Adipose tissue (tissue), 3 donors: ENCODE measurements around the gene C20orf204. TPM values are rescaled to one million over a fixed set of nuclear protein-coding genes. Genes with fewer than 3 reads are reported as not detected.

Experiments used
- H3K27ac ChIP-seq: one replicate; pipeline ENCODE4 v1.5.1; 2013; ENCODE audit warnings: low read depth, low read length
- WGBS, 3 donors: extraction: QIAGEN DNeasy Blood & Tissue Kit; methylation state at CpG; one replicate each; pipeline ENCODE4 v1.1.7; 2013; 5-methylcytosine and 5-hydroxymethylcytosine counted together
- polyA plus RNA-seq, 3 donors: library from polyadenylated mRNA; stranded (reverse); fragments of 200-250 nt; gene quantifications; one replicate each; pipeline ENCODE4 v1.2.3, GENCODE V29; 2013
- donor health status: healthy with polysubstance abuse.
- donor health status: Bipolar disorder and iron deficiency.
- donor health status: healthy.

Gene C20orf204
- polyA plus RNA-seq, 3 donors, result 0.56 to 0.58 (median 0.56) TPM

GRCh38 chr20:64051561-64052325, 15.8 kb downstream of the C20orf204 start:
- 62 to 68% (median 67%) methylated on average over 14 to 15 of the region's 15 CpGs for WGBS, 3 donors
- no peak overlapping the region for H3K27ac ChIP-seq

- H3K27ac ChIP-seq, result no peak overlapping the region
Observed at GRCh38 chr20:64052326-64052722, 16.3 kb downstream of the C20orf204 start.

GRCh38 chr20:64052987-64053840, 17.2 kb downstream of the C20orf204 start:
- no peak overlapping the region for H3K27ac ChIP-seq
- 69 to 80% (median 74%) methylated on average over 33 of the region's 33 CpGs for WGBS, 3 donors

More at GRCh38 chr20:64052326-64052722, 16.3 kb downstream of the C20orf204 start:
- WGBS, 3 donors, result 64 to 75% (median 68%) methylated on average over 10 of the region's 10 CpGs

GRCh38 chr20:64053841-64054661, 18.1 kb downstream of the C20orf204 start:
- no peak overlapping the region for H3K27ac ChIP-seq
- WGBS, 3 donors, result 18 to 36% (median 19%) methylated on average over 16 to 17 of the region's 17 CpGs

GRCh38 chr20:64055396-64055892, 19.5 kb downstream of the C20orf204 start:
- WGBS, 3 donors, result 56 to 80% (median 65%) methylated on average over 9 of the region's 9 CpGs
- H3K27ac ChIP-seq, result no peak overlapping the region

- whole genome bisulfite sequencing, 3 donors, result 31 to 41% (median 33%) methylated on average over 18 to 22 of the region's 22 CpGs
- H3K27ac ChIP-seq, result no peak overlapping the region
Observed at GRCh38 chr20:64055893-64056638, 20.1 kb downstream of the C20orf204 start.

GRCh38 chr20:64056639-64056888, 20.6 kb downstream of the C20orf204 start:
- WGBS, 3 donors, result 30 to 43% (median 31%) methylated on average over 7 of the region's 7 CpGs
- H3K27ac ChIP-seq, result no peak overlapping the region

GRCh38 chr20:64056889-64057627, 21.1 kb downstream of the C20orf204 start:
- WGBS, 3 donors, result 35 to 54% (median 45%) methylated on average over 37 to 39 of the region's 39 CpGs
- H3K27ac ChIP-seq, result no peak overlapping the region

- H3K27ac ChIP-seq, result no peak overlapping the region
- 28 to 34% (median 34%) methylated on average over 33 of the region's 33 CpGs for WGBS, 3 donors
Observed at GRCh38 chr20:64057628-64058498, 21.9 kb downstream of the C20orf204 start.

GRCh38 chr20:64058536-64058935, 22.6 kb downstream of the C20orf204 start:
- H3K27ac ChIP-seq, result no peak overlapping the region
- WGBS, 3 donors, result 65 to 86% (median 77%) methylated on average over 12 of the region's 12 CpGs

GRCh38 chr20:64062276-64062595, 26.3 kb downstream of the C20orf204 start:
- H3K27ac ChIP-seq, result no peak overlapping the region
- 53 to 60% (median 57%) methylated on average over 5 of the region's 5 CpGs for WGBS, 3 donors

- H3K27ac ChIP-seq, result no peak within 1 kb of the TSS
- 5 to 10% (median 9%) methylated on average over 39 to 85 of the region's 85 CpGs for WGBS, 3 donors
Observed at GRCh38 chr20:64062596-64063388, 26.8 kb downstream of the C20orf204 start, which contains the start of gene TCEA2. TCEA2 (plus strand) TSS chr20:64063198; CDS start chr20:64063313, 115 bp downstream.

- H3K27ac ChIP-seq, result no peak overlapping the region
- WGBS, 3 donors, result 2 to 7% (median 3%) methylated on average over 32 to 51 of the region's 51 CpGs
Observed at GRCh38 chr20:64063389-64064144, 27.6 kb downstream of the C20orf204 start.

- H3K27ac ChIP-seq, result no peak overlapping the region
- 25 to 44% (median 35%) methylated on average over 12 of the region's 12 CpGs for WGBS, 3 donors
Observed at GRCh38 chr20:64064145-64064698, 28.2 kb downstream of the C20orf204 start.
